ENCODE data around the gene MRPL43.
A peak's percentile ranks its signal among the peaks of the same experiment; 100 is the strongest.
"Not testable (repeated sequence)": the region's sequence is repeated elsewhere in the genome, so short reads cannot be mapped to it uniquely, and the experiment has no call there.

The MRPL43 gene

GRCh38 chr10:100983868-100984671 lies 3.2 kb downstream of the MRPL43 start:
- DNase-seq (ENCODE audit: low read depth in 2 of 2): no peak

- DNase-seq (ENCODE audit: low read depth in 2 of 2): no peak
Measured at GRCh38 chr10:100982916-100983830, 4.1 kb downstream of the MRPL43 start.

- DNase-seq (ENCODE audit: low read depth in 2 of 2): no peak
Measured at GRCh38 chr10:100981178-100981772, 6.0 kb downstream of the MRPL43 start.

- DNase-seq (ENCODE audit: low read depth in 2 of 2): no peak
Measured at GRCh38 chr10:100980711-100981110, 6.6 kb downstream of the MRPL43 start.

- DNase-seq (ENCODE audit: low read depth in 2 of 2): no peak
Measured at GRCh38 chr10:100980311-100980710, 7.0 kb downstream of the MRPL43 start.

- no peak for DNase-seq (ENCODE audit: low read depth in 2 of 2)
Measured at GRCh38 chr10:100979791-100980272, 7.5 kb downstream of the MRPL43 start.

- DNase-seq (ENCODE audit: low read depth in 2 of 2): no peak
Measured at GRCh38 chr10:100978901-100979195, 8.4 kb downstream of the MRPL43 start.

- DNase-seq (ENCODE audit: low read depth in 2 of 2): no peak
Measured at GRCh38 chr10:100978121-100978900, 9.0 kb downstream of the MRPL43 start.

GRCh38 chr10:100977436-100977835 lies 9.9 kb downstream of the MRPL43 start:
- no peak for DNase-seq (ENCODE audit: low read depth in 2 of 2)

GRCh38 chr10:100976906-100977305 lies 10.4 kb downstream of the MRPL43 start:
- no peak for DNase-seq (ENCODE audit: low read depth in 2 of 2)

- not testable (repeated sequence) for DNase-seq (ENCODE audit: low read depth in 2 of 2)
Measured at GRCh38 chr10:100975397-100975796, 11.9 kb downstream of the MRPL43 start.

- DNase-seq (ENCODE audit: low read depth in 2 of 2): no peak
Measured at GRCh38 chr10:100972904-100973535, 14.3 kb downstream of the MRPL43 start.

GRCh38 chr10:100972115-100972903 lies 15.0 kb downstream of the MRPL43 start:
- no peak for DNase-seq (ENCODE audit: low read depth in 2 of 2)

GRCh38 chr10:100970914-100971811 lies 16.1 kb downstream of the MRPL43 start:
- DNase-seq (ENCODE audit: low read depth in 2 of 2): no peak

- peak in 1 of 2 donors; percentile 8 for DNase-seq (ENCODE audit: low read depth in 2 of 2)
Measured at GRCh38 chr10:100970076-100970913, 17.0 kb downstream of the MRPL43 start.

- DNase-seq (ENCODE audit: low read depth in 2 of 2): peak in 1 of 2 donors; percentile 6
Measured at GRCh38 chr10:100969187-100970075, 17.9 kb downstream of the MRPL43 start, which contains the start of gene SEMA4G. SEMA4G (plus strand) TSS chr10:100969504; CDS start chr10:100972913, 3,409 bp downstream.

GRCh38 chr10:100968863-100969186 lies 18.5 kb downstream of the MRPL43 start:
- DNase-seq (ENCODE audit: low read depth in 2 of 2): no peak

Data from stimulated activated CD8-positive, alpha-beta memory T cell treated with anti-CD3 and anti-CD28 coated beads, Interleukin-7, amount 100 ng/mL, for 1 hour (primary cell).